GM19372 (cell line): Measurements from ENCODE around the gene RIT1.
"Not testable (repeated sequence)": the region's sequence is repeated elsewhere in the genome, so short reads cannot be mapped to it uniquely, and the experiment has no call there.

Experiments used
- ATAC-seq: cut with Tn5 transposase; IDR thresholded peaks from one replicate; pipeline ENCODE4 v1.9.1; 2021; ENCODE audit warnings: mild to moderate bottlenecking, low read depth, moderate library complexity; ENCODE audit not compliant: unreplicated experiment

Gene RIT1

DNA sequence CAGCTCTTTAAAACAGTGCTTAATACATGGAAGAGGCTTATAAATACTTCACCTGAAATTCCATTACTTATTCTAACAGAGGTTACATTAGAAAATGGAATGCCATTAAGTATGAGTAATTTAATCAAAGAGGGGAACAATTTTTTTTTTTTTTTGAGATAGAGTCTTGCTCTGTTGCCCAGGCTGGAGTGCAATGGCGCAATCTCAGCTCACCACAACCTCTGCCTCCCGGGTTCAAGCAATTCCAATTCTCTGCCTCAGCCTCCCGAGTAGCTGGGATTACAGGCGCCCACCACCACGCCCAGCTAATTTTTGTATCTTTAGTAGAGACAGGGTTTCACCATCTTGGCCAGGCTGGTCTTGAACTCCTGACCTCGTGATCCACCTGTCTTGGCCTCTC lies 15.5 kb downstream of the RIT1 start:
- not testable (repeated sequence) for ATAC-seq

- ATAC-seq, result no peak
These were observed 17.6 kb downstream of the RIT1 start for GRCh38 chr1:155893389-155894142.

- ATAC-seq, result no peak
These were observed 18.4 kb downstream of the RIT1 start for GRCh38 chr1:155892796-155893195.

DNA sequence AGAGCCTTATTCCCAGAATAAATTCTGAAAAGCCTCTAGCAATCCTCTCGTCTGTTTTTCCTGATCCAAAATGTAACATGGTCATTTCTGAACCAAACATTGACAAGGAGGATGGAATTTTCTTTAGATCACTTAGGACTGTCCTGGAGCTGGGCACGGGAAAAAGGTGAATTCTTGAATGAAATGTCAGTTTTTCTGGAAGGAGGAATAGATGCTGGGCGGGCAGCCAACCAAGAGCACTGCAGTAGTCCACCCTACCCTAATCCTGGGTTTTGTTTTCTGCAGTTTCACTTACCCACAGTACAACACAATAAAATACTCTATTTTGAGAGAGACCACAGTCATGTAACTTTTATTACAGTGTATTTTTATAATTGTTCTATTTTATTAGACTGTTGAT lies 20.9 kb downstream of the RIT1 start:
- ATAC-seq, result no peak

DNA sequence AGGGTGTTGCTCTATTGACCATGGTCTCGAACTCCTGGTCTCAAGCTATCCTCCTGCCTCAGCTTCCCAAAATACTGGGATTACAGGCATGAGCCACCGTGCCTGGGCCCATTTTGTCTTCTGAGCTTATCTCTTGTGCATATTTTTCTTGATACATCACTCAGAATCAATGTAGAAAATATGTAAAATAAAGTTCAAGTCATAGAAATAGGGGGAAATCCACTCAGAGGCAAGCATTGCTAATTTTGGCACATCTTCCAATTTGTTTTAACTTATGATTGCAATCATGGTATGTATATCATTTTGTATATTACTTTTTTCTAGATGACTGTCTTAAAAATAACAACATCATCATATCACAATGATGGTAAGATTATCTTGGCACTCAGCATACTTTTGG lies 21.6 kb downstream of the RIT1 start:
- no peak for ATAC-seq

DNA sequence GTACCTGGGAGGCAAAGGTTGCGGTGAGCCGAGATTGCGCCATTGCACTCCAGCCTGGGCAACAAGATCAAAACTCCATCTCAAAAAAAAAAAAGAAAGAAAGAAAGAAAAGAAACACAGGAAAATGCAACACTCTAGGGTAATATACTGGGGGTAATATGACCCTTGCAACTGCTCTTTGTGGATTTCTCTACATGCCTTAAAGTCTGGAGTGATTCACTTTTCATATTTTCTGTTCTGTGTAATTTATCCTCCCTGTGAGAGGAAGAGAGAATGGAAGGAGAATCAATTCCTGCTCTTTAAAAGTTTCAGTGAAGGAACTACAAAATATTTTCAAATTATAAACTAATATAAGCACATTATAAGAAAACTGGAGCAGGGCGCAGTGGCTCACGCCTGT lies 22.7 kb downstream of the RIT1 start:
- ATAC-seq, result no peak

DNA sequence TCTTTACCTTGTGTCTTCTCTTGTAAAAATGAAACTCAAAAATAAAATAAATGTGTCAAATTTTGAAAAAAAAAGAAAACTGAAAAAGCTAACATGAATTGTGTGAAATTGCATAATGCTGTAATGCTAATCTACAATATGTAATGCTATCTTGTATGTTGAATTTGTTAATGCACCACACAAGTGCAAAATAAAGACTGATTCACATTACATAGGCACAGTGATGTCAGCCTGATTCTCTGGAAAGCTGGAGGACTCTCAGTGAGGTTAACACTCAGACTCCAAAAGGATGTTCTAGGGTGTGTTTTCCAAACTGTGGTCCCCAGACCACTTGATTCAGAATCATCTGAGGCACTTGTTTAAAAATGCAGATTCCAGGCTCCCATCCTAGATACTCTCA lies 26.2 kb downstream of the RIT1 start:
- ATAC-seq, result no peak

- ATAC-seq, result no peak
These were observed 26.9 kb downstream of the RIT1 start for GRCh38 chr1:155884031-155884960.

- ATAC-seq, result no peak
These were observed 28.4 kb downstream of the RIT1 start for GRCh38 chr1:155882766-155883165.

- no peak for ATAC-seq
These were observed 28.9 kb downstream of the RIT1 start for GRCh38 chr1:155882235-155882634.

DNA sequence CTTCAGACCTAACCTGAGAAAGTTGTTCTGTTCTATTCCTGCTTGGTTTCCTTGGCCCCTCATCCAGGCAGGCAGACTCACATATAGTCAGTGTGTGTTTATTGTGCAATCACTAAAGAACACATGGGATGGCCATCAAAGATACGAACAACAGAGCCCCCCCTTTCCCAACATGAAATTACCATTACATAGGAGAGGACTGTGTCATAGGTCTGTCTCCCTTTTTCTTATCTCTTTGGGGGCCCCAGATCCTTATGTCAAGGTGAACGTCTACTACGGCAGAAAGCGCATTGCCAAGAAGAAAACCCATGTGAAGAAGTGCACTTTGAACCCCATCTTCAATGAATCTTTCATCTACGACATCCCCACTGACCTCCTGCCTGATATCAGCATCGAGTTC lies 30.2 kb downstream of the RIT1 start:
- ATAC-seq, result no peak

DNA sequence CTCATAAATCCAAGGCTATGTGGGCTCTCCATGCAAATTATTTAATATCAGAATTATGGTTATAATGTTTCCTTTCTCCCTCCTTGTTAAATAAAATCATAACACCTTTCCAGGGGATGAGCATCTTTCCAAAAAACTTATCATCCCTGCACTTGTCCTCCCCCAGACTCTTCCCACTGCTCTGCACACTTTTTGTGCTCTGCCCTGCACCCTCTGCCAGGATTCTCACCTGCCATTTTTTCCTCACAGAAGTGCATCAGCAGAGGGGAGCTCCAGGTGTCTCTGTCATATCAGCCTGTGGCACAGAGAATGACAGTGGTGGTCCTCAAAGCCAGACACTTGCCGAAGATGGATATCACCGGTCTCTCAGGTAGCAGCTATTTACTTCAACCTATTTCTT lies 30.9 kb downstream of the RIT1 start:
- ATAC-seq, result no peak

GRCh38 chr1:155877945-155878344 lies 33.2 kb downstream of the RIT1 start:
- no peak for ATAC-seq

DNA sequence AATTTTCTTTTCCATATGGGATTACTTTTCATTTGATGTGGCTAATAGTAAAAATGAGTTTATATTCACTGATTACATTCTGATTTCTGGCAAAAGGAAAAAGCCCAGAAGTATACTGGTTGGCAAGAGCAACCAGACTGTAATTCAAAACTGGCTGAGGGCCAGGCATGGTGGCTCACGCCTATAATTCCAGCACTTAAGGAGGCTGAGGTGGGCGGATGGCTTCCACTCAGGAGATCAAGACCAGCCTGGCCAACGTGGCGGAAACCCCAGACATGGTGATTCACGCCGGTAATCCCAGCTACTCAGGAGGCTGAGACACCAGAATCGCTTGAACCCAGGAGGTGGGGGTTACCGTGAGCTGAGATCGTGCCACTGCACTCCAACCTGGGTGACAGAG lies 37.3 kb downstream of the RIT1 start:
- no peak for ATAC-seq

DNA sequence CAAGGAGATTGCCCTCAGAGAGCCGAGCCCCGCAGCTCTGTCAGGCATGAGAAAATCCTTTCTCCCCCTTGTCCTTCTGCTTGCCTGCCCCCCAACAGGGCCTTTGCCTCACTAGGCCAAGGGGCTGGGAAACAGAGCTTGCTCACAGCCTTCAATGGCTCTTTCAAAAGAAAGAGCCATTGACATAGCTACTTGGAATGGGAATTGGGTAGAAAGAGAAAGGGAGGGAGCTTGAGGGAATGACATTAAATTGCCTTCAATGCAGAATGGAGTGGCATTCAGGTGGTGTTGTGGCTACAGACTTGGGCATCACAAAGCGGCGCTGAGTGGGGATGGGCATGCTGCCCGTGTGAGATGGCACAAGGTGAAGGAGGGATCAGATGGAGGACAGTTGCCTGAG lies 38.6 kb downstream of the RIT1 start:
- ATAC-seq, result no peak

DNA sequence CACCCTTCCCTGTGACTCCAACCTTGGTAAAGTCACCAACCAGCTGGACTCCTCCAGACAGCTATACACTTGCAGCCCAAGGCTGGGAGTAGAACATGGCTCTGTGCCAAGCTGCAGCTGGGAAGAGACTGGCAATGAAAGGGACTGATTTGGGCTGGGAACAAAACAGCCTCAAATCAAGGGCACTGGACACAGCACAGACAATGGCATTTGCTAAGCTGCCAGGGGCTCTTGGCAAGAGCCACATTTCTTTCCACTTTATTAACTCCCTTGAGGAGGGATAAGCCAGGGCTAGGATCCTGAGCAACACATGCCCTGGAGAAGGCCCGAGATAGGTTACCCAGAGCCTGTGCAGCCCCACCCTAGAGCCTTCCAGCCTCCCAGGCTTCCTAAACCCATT lies 39.8 kb downstream of the RIT1 start:
- ATAC-seq, result no peak

DNA sequence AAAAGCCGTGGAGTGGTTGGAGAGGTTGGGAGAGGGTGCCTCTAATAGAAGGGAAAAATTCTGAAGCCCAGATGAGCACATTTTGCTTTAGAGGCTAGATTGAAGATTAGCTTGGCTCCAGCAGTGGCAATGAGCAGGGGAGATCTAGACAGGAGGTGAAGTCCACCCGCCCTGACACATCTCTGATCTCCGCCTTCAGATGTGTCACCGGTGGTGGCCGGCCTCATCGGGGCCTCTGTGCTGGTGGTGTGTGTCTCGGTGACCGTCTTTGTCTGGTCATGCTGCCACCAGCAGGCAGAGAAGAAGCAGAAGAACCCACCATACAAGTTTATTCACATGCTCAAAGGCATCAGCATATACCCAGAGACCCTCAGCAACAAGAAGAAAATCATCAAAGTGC lies 43.4 kb downstream of the RIT1 start:
- no peak for ATAC-seq

DNA sequence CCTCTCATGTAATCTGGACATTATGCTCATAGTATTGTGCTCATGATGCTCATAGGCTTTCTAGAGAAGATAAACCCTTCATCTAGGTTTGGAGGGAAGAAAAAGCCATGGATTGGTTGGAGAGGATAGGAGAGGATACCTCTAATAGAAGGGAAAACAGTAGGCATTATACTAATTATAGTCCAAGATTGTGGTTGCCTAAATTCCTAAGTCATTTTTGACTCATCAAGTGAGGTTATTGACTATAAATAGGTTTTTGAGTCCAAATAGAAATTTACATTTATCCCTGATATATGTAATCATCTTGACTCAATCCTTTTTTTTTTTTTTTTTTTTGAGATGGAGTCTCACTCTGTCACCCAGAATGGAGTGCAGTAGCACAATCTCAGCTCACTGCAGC lies 46.8 kb downstream of the RIT1 start:
- no peak for ATAC-seq

GRCh38 chr1:155861896-155862295 lies 49.3 kb downstream of the RIT1 start:
- no peak for ATAC-seq

DNA sequence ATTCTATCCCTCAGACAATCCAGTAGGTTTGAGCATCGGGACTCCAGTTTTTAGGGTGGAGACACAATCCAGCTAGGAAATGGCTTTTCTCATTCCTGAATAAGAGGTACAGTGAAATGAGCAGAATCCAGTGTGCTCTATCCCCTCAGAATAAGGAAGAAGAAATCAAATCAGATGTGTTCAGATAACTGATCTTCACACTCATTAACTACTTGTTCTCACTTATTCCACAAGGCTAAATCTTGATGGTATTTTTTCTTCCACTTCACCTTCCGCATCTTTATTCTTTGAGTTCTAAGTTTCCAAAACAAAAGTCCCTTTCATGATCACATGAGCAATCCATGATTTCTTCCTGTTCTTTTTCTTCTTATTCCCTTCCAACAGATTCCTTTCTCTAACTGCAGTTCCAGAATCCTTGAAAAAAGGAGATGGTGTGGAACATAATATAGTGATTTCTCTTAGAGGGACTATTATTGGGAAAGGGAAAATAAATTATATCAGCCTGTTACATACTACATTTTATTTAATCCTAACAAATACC lies 50.1 kb downstream of the RIT1 start:
- ATAC-seq, result no peak
